GM11168 (cell line): ENCODE data around the gene GZMB.
"Not testable (repeated sequence)": the region's sequence is repeated elsewhere in the genome, so short reads cannot be mapped to it uniquely, and the experiment has no call there.

Source experiments
- in situ Hi-C: fragments of 300-500 bp; cut with MboI; formaldehyde crosslinking; loops from one replicate; pipeline ENCODE4 v1.12.0; 2022; ENCODE audit warnings: low sequenced_read_pairs; ENCODE audit not compliant: unreplicated experiment

GZMB gene, protein sequence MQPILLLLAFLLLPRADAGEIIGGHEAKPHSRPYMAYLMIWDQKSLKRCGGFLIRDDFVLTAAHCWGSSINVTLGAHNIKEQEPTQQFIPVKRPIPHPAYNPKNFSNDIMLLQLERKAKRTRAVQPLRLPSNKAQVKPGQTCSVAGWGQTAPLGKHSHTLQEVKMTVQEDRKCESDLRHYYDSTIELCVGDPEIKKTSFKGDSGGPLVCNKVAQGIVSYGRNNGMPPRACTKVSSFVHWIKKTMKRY

DNA sequence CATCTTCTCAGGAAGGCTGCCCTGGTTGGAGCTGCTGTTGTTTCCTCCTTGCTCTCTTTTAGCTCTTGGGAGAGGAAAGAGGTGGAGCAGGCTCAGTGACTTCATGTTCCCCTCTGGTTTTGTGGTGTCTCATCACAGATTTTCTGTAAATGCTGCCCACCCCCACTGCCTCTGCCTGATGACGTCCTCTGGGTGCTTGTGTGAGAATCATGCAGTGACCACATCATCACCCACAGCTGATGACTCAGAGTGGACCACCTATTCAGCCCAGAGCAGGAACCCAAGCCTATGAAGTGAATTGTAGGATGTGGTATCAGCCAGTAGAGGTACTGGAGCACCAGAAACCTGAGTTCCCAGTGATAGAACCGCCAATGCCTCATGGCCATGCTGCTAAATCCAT is at the start of gene GZMB:
Gene GZMB, minus strand, starts transcription at position 33 of the 400 bp plus-strand sequence. Its CDS starts 30 bp downstream, at position 3.
- in situ Hi-C loops: no loop called here

DNA sequence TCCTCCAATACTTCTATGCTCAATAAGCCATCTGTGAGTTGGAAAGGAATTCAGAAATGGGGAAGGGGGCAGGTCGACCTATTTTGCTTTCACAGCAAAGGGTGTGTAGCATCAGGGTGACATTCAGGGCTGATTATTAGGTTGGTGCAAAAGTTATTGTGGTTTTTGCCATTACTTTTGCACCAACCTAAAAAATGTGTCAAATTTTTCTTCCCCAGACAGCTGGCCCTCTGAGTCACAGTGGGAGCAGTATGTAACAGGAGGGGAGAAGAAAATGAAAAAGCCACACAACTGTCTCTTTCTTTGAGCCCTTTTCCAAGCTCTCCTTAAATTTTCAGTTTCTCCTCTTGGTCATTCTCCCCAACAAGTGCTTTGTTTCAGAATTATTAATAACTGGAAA is 47.1 kb upstream of the GZMB start:
- in situ Hi-C loops: loop anchor here (5.0 kb wide), 1 partner anchor 79 kb away; no protein-coding TSS in a partner anchor

GRCh38 chr14:24680516-24680915 is 46.5 kb upstream of the GZMB start:
- in situ Hi-C loops: loop anchor here (5.0 kb wide), 1 partner anchor 78 kb away; no protein-coding TSS in a partner anchor

DNA sequence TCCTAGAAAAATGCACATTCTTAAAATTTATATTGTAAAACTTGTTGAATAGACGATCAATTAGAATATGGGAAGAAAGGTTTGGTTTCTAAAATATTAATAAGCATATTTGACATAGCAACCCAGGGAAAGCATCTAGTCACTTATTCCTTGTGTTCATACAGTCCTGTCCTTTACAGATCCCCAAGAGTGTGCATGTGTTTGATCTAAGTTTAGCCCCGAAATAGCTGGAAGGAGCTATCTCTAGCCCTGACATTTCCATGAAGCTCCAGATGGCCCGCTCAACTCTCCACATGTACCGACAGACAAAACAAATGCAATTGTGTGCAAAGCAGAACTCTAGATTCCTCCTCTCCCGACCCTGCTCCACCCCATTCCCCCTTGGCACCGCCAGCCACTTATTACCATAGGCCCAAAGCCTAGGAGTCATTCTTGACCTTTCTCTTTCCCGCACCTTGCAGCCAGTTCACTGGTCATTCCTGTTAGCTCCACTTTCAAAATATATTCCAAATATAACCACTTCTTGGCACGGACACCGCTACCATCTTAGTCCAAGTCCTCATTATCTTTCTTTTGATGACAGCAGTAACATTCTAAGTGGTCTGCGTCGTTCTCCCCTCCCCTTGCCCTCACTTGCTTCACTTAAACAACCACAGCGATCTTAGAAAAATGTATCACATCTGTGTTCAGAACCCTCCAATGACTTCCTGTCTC is 45.4 kb upstream of the GZMB start:
- in situ Hi-C loops: no loop called here

- in situ Hi-C loops: no loop called here
These were observed 44.8 kb upstream of the GZMB start for GRCh38 chr14:24678801-24679247.

DNA sequence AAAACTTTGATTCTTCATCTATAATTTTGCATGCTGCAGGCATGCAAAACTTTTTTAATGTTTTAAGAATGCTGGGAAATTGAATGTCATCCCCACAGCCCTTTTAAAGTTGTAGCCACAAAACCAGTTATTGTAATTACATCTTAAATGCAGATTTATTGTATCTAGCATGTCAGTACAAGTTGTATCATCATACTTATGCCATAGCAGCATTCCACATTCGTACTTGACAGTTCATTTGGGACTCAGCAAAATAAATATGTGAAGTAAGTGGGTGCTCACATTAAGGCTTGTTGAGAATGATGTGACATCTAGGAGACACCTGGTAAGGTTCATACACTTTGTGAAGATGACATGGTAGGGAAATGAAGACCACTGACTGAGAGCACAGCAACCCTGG is 44.0 kb upstream of the GZMB start:
- in situ Hi-C loops: no loop called here

- in situ Hi-C loops: no loop called here
These were observed 40.4 kb upstream of the GZMB start for GRCh38 chr14:24674204-24674970.

DNA sequence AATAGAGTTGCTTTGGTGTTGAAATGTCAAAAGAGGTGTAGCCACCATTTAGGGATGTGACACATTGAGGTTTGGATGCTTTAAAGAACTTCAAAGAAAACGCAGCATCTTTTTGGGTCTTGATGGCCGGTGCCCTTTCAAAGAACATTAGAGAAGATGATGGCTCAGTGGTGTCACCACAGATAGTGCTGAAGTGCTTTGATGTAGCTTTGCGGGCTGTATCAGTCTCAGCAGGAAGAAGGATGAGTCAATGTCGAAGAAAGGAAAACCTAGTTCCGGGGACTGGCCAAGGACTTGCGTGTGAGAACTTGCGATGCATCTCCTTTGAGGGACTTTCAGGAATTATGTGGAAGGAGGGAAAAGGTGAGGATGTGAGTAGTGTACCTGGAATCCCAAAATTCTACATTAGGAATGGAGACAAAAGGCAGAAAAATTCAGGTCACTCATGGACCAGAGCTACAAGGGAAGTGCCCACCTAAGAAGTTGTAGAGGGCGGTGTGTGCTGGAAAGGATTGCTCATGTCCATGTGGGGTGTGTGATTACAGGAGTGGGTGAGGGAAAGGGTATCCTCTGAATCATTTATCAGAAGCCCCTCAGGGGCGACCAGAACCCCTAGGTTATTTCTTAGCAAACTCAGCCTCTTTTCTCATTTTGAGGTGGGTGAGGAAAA is 39.7 kb upstream of the GZMB start:
- in situ Hi-C loops: no loop called here

- in situ Hi-C loops: no loop called here
These were observed 39.1 kb upstream of the GZMB start for GRCh38 chr14:24673059-24673458.

DNA sequence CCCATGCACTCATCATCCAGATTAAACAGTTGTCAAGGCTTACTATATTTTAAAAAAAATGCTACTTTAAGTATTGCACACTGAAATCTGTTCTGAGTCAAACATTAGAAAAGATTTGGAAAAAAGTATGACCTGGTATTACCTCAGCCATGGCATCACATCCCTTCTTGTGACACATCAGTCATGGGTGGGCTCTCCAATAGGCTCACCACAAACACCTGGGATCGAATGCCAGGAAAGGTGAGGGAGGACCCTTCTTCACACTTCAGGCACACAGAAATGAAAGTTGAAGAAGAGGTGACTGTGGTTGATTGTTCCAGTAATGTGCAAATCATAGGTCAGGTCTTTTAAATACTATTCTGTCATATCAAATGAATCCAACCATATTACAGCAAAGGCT is 36.6 kb upstream of the GZMB start:
- in situ Hi-C loops: no loop called here

- in situ Hi-C loops: no loop called here
These were observed 35.7 kb upstream of the GZMB start for GRCh38 chr14:24669651-24670050.

- in situ Hi-C loops: no loop called here
These were observed 31.5 kb upstream of the GZMB start for GRCh38 chr14:24665440-24665991.

DNA sequence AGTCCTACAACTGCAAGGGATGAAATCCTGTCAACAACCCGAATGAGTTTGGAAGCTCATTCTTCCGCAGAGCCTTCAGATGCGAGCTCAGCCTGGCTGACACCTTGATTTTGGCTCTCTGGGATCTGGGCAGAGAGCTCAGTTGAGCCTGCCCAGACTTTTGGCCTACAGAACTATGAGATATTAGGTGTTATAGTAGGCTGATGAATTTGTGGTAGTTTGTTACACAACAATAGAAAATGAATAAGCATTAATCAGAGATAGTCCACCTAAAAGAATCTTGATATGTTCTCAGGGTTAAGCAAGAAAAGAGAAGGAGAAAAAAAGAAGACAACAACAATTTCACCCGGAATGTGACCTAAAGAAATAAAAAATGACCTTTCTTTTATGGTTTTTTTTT is 30.4 kb upstream of the GZMB start:
- in situ Hi-C loops: no loop called here

GRCh38 chr14:24662753-24663152 is 28.8 kb upstream of the GZMB start:
- in situ Hi-C loops: no loop called here

DNA sequence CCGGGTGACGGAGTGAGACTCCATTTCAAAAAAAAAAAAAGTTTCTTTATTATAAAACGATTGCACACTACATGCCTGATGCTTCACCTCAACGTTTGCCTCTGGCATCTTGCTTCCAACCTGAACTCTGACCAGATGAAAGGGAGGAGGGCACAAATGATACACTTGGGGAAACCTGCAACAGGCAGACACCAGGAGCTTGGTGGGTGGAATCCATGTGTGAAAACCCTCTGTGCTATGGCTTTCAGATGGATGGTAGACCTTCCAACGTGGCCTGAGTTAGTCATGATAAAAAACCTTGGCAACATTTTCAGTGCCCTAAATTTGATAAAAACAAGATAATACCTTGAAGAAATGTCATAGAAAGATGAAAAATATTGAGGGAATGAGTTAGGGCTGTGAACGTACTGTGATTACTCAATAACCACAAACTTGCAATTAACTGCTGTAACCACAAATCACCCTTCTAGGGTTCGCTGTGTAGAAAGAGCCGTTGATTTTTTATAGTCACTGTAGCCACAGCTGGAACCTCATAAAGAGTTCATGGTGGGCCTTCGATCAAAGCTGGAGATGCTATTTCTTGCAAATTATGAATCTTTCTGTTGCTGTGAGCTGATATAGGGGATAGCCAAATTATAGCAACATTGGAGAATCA is 26.1 kb upstream of the GZMB start:
- in situ Hi-C loops: no loop called here

DNA sequence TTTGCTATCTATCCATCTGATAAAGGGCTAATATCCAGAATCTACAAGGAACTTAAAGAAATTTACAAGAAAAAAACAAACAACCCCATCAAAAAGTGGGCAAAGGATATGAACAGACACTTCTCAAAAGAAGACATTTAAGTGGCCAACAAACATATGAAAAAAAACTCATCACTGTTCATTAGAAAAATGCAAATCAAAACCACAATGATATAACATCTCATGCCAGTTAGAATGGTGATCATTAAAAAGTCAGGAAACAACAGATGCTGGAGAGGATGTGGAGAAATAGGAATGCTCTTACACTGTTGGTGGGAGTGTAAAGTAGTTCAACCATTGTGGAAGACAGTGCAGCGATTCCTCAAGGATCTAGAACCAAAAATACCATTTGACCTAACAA is 14.4 kb upstream of the GZMB start:
- in situ Hi-C loops: not testable (repeated sequence)

- in situ Hi-C loops: no loop called here
These were observed 5.9 kb upstream of the GZMB start for GRCh38 chr14:24639905-24640304.

GRCh38 chr14:24639270-24639669 is 5.3 kb upstream of the GZMB start:
- in situ Hi-C loops: no loop called here

DNA sequence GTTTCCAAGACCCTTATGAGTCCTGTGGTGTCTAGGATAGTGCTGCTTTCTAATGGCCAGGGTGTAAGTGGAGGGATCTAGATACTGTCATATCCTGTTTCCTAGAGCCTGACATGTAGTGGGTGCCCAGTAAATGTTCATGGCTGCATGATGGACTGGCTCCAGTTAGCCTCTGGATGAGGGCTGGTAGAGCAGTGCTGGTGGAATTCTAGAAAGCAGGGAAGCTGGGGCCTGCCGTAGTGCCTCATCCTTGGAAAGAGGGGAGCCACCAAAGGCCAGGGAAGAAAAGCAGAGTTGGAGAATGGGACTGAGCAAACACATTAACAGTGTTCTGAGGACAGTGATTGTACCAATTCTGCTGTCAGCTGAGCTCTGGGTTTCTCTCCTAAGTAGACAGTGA is 637 bp downstream of the GZMB start:
- in situ Hi-C loops: no loop called here

- in situ Hi-C loops: no loop called here
These were observed 1.2 kb downstream of the GZMB start for GRCh38 chr14:24632761-24633160.
